GM19239 (cell line): ENCODE data around the gene TSHZ2.
"Not testable (repeated sequence)": the region's sequence is repeated elsewhere in the genome, so short reads cannot be mapped to it uniquely, and the experiment has no call there.

Experiments used
- DNase-seq: peaks from one replicate; pipeline ENCODE4 v3.0.0; 2011; ENCODE audit warnings: low spot score; ENCODE audit not compliant: insufficient read length
- FAIRE-seq: peaks from 2 replicates; lab custom pipeline; 2011; peaks lifted over from hg19 to GRCh38; lab: Jason Lieb, UNC

Gene TSHZ2

GRCh38 chr20:53413845-53414244 lies 441.7 kb downstream of the TSHZ2 start:
- not testable (repeated sequence) for DNase-seq, FAIRE-seq

- DNase-seq (no peak), FAIRE-seq (no peak)
Measured at GRCh38 chr20:53419693-53420460, 447.7 kb downstream of the TSHZ2 start.

GRCh38 chr20:53421343-53421742 lies 449.2 kb downstream of the TSHZ2 start:
- DNase-seq (no peak), FAIRE-seq (no peak)

DNA sequence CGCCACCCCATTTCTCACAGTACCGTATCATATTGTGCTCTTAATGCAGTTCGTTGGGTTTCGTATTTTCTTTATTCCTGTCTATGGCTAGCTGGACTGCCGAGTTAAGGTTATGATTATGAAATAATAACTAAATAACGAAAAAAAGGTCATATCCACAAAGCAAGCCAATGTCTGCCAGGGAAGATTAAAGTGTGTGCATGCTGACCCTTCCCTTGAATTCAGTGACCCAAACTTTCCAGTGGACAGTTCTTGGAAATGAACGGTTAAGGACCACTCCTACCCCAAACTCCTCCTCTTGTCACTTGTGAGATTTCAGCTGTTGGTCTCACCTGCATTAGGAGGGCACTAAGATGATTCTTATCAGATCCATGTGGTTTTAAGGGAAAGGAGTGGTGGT lies 449.9 kb downstream of the TSHZ2 start:
- no peak for FAIRE-seq

GRCh38 chr20:53423587-53424146 lies 451.5 kb downstream of the TSHZ2 start:
- FAIRE-seq (no peak), DNase-seq (no peak)

More for the DNA sequence above, 449.9 kb downstream of the TSHZ2 start:
- no peak for DNase-seq

DNA sequence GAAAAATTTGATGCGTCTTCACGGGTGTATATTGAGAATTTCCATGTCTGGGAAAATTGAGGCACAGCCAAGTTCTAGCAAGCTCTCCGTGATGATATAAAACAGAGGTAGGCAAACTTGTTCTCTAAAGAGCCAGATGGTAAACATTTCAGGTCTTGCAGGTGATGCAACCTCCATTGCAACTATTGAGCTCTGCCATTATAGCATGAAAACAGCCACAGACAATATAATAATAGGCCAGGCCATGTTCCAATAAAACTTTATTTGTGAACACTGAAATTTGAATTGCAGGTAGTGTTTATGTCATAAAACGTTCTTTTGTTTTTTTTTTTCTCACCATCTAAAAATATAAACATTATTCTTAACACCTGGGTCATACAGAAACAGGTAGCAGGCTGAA lies 453.3 kb downstream of the TSHZ2 start:
- no peak for FAIRE-seq
- DNase-seq: no peak

- DNase-seq (no peak), FAIRE-seq (no peak)
Measured at GRCh38 chr20:53425941-53426340, 453.8 kb downstream of the TSHZ2 start.

GRCh38 chr20:53426766-53427312 lies 454.7 kb downstream of the TSHZ2 start:
- DNase-seq: no peak

GRCh38 chr20:53427951-53428350 lies 455.8 kb downstream of the TSHZ2 start:
- DNase-seq (no peak), FAIRE-seq (no peak)

More at GRCh38 chr20:53426766-53427312, 454.7 kb downstream of the TSHZ2 start:
- FAIRE-seq: no peak

DNA sequence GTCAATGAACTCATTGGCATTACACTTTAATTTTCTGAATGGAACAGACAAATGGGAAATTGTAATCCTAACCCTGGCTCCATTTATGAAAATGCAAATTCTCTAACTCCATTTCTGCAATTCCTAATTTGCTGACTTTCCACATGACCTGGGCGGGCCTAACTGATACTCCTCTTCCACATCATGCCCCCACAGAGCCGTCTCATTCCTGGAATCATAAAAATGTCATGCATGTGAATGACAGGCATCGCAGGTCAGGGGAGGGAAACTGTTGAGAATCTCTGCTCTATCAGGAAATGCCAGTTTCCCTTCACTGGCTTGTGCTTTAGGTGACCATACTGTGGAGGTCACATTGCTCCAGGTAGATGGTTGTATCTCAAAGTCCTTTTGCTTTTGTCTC lies 456.4 kb downstream of the TSHZ2 start:
- FAIRE-seq (no peak), DNase-seq (no peak)

- no peak for FAIRE-seq
- DNase-seq: no peak
Measured at GRCh38 chr20:53428996-53429395, 456.8 kb downstream of the TSHZ2 start.

DNA sequence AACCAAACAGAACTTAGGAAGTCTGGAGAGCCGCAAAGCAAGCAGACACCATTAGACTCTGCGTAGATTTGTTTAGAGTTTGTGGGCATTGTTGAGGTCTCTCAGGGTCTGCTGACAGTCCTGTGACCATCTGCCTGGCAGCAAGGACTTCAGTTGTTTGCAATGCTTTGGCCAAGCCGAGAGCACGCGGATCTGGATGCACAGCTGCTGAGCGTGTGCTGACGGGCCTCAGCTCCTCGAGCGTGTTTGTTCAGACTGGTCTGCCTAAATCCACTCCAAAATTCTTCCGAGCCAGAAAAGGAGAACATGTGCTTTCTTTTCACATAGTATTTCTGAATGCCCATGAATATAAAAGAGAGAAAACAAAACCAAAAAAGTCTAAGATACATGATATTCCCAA lies 462.5 kb downstream of the TSHZ2 start:
- DNase-seq (no peak), FAIRE-seq (no peak)

- FAIRE-seq: not testable (repeated sequence)
Measured at GRCh38 chr20:53436927-53437326, 464.8 kb downstream of the TSHZ2 start.

GRCh38 chr20:53438368-53438767 lies 466.2 kb downstream of the TSHZ2 start:
- no peak for FAIRE-seq

More at GRCh38 chr20:53436927-53437326, 464.8 kb downstream of the TSHZ2 start:
- DNase-seq: not testable (repeated sequence)

GRCh38 chr20:53439046-53439445 lies 466.9 kb downstream of the TSHZ2 start:
- FAIRE-seq: no peak

More at GRCh38 chr20:53438368-53438767, 466.2 kb downstream of the TSHZ2 start:
- no peak for DNase-seq

DNA sequence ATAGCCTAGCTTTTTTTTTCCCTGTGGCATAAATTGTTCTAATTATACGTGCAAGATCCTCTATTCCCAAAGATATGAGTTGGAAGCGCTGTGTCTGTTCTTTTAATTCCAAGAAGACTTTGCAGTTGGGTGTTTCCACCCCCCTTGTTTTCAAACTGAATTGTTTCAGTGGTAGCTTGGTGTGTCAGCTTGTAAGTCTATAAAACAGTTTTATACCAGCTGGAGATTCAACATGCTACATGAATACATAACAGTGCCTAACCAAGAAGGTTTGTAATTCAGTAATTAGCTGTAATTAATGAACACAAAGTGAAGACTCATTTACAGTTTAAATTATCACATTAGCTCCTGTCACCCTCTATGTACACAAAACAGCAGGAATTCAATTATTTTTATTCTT lies 467.5 kb downstream of the TSHZ2 start:
- DNase-seq: no peak
- FAIRE-seq: no peak

More at GRCh38 chr20:53439046-53439445, 466.9 kb downstream of the TSHZ2 start:
- DNase-seq: no peak

GRCh38 chr20:53444401-53445149 lies 472.4 kb downstream of the TSHZ2 start:
- DNase-seq: no peak
- FAIRE-seq: no peak

DNA sequence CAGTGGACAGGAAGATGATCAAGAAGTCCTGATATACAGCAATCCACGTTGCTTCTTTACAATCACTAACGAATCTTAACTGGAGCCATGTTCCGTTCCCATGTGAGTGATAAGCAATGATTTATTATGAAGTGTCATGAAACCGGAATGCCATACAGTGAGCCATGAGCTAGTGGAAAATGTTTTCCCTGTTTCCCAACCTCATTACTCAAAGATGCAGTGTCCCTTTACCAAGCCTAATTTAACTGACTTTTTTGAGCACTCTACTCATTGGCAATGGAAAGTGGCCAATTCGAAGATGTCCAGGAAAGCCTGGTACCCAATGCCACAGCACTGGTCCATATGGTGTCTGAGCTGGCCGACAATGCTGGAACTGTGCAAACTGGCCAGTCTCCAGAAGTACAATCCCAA lies 473.2 kb downstream of the TSHZ2 start:
- DNase-seq: no peak
- FAIRE-seq: no peak

DNA sequence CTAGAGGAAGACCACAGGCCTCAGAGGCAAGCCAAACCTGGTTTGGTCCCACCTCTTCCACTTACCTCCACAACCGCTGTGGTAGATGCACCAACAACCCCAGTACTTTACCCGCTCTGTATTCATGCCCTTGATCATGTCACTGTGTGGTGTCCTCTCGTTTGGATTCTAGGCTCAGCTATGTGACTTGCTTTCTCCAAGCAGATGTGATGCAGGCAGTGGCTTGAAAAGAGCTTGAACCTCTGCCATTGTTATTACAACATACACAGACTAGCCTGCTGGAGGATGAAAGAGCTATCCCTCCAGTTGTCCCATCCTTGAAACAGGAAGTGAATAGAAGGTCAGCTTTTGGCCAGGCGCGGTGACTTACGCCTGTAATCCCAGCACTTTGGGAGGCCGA lies 473.8 kb downstream of the TSHZ2 start:
- FAIRE-seq: no peak
- DNase-seq: no peak

GRCh38 chr20:53447316-53447715 lies 475.2 kb downstream of the TSHZ2 start:
- FAIRE-seq: no peak
- no peak for DNase-seq

DNA sequence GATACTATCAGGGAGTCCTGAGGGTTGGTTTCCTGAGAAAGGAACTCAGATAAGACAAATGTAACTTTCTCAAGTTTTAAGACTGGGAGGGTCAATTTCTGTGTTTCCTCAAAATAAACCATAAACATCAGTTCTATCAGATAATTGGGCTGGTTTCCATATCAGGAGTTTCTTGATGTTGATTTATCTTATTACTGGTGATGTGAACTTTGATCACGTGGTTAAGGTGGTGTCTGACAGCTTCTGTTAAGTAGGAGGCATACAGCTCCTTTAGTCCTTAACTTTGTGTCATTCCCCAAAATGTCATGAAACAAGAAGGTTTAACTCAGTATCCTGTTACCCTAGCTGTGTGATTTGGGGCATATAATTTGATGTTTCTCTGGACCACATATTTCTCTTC lies 476.3 kb downstream of the TSHZ2 start:
- FAIRE-seq (no peak), DNase-seq (no peak)
